Tongue (tissue), 2 donors: ENCODE results near the gene ARHGEF25. TPM values are rescaled to one million over a fixed set of nuclear protein-coding genes. Genes with fewer than 3 reads are reported as not detected.
"Not testable (repeated sequence)": the region's sequence is repeated elsewhere in the genome, so short reads cannot be mapped to it uniquely, and the experiment has no call there.

Experiments
- DNase-seq: peaks from one replicate; pipeline ENCODE4 v3.0.0-alpha.2; 2015
- total RNA-seq: library from RNA; depleted of rRNA; stranded (reverse); fragments of >200 nt; gene quantifications from one replicate; pipeline ENCODE4 v1.2.3, GENCODE V29; 2014

Gene ARHGEF25
- total RNA-seq, 1 donor from 2014 or later, result 18.6 TPM

GRCh38 chr12:57638096-57638495 lies 26.9 kb downstream of the ARHGEF25 start:
- DNase-seq, result no peak

- DNase-seq, result no peak
Observed at GRCh38 chr12:57640175-57641042, 29.2 kb downstream of the ARHGEF25 start.

GRCh38 chr12:57641699-57642442 lies 30.6 kb downstream of the ARHGEF25 start:
- no peak for DNase-seq

- not testable (repeated sequence) for DNase-seq
Observed at GRCh38 chr12:57645990-57646658, 34.9 kb downstream of the ARHGEF25 start.

- not testable (repeated sequence) for DNase-seq
Observed at GRCh38 chr12:57646659-57647049, 35.4 kb downstream of the ARHGEF25 start.

GRCh38 chr12:57654042-57654441 lies 42.8 kb downstream of the ARHGEF25 start:
- no peak for DNase-seq

GRCh38 chr12:57655541-57656240 lies 44.5 kb downstream of the ARHGEF25 start:
- no peak for DNase-seq

GRCh38 chr12:57656408-57656807 lies 45.2 kb downstream of the ARHGEF25 start:
- not testable (repeated sequence) for DNase-seq

- no peak for DNase-seq
Observed at GRCh38 chr12:57657744-57658143, 46.5 kb downstream of the ARHGEF25 start.

- no peak for DNase-seq
Observed at GRCh38 chr12:57658890-57659289, 47.7 kb downstream of the ARHGEF25 start.

GRCh38 chr12:57661376-57661775 lies 50.1 kb downstream of the ARHGEF25 start:
- no peak for DNase-seq

- not testable (repeated sequence) for DNase-seq
Observed at GRCh38 chr12:57665066-57665820, 54.0 kb downstream of the ARHGEF25 start.

Other genes with a start within 250 kb of the ARHGEF25 start
- 40.0 TPM for gene R3HDM2, start 180.4 kb upstream of the ARHGEF25 start, total RNA-seq
- gene INHBC, start 176.7 kb upstream of the ARHGEF25 start, total RNA-seq, result not detected
- gene INHBE, start 156.1 kb upstream of the ARHGEF25 start, total RNA-seq, result not detected
- gene GLI1, start 151.7 kb upstream of the ARHGEF25 start, total RNA-seq, result 5.6 TPM
- gene ARHGAP9, start 131.6 kb upstream of the ARHGEF25 start, total RNA-seq, result 2.5 TPM
- 72.3 TPM for gene MARS1, start 123.4 kb upstream of the ARHGEF25 start, total RNA-seq
- 23.8 TPM for gene DDIT3, start 90.9 kb upstream of the ARHGEF25 start, total RNA-seq
- 10.1 TPM for gene MBD6, start 88.6 kb upstream of the ARHGEF25 start, total RNA-seq
- 140 TPM for gene DCTN2, start 64.2 kb upstream of the ARHGEF25 start, total RNA-seq
- 0.82 TPM for gene KIF5A, start 61.4 kb upstream of the ARHGEF25 start, total RNA-seq
- 12.6 TPM for gene PIP4K2C, start 20.2 kb upstream of the ARHGEF25 start, total RNA-seq
- 19.2 TPM for gene DTX3, start 6.6 kb upstream of the ARHGEF25 start, total RNA-seq
- gene B4GALNT1, start 21.8 kb downstream of the ARHGEF25 start, total RNA-seq, result 3.3 TPM
- 146 TPM for gene OS9, start 82.7 kb downstream of the ARHGEF25 start, total RNA-seq
- 3.7 TPM for gene AGAP2, start 127.3 kb downstream of the ARHGEF25 start, total RNA-seq
- gene TSPAN31, start 133.6 kb downstream of the ARHGEF25 start, total RNA-seq, result 57.0 TPM
- 140 TPM for gene CDK4, start 140.9 kb downstream of the ARHGEF25 start, total RNA-seq
- gene MARCHF9, start 143.7 kb downstream of the ARHGEF25 start, total RNA-seq, result 9.2 TPM
- gene CYP27B1, start 155.6 kb downstream of the ARHGEF25 start, total RNA-seq, result 0.10 TPM
- gene METTL1, start 160.7 kb downstream of the ARHGEF25 start, total RNA-seq, result 6.9 TPM
- gene EEF1AKMT3, start 161.2 kb downstream of the ARHGEF25 start, total RNA-seq, result 10.1 TPM
- 19.6 TPM for gene TSFM, start 171.4 kb downstream of the ARHGEF25 start, total RNA-seq
- gene AVIL, start 207.3 kb downstream of the ARHGEF25 start, total RNA-seq, result 12.0 TPM
- gene CTDSP2, start 235.3 kb downstream of the ARHGEF25 start, total RNA-seq, result 114 TPM